HL-60 (cell line): Measurements from ENCODE around the gene PDE11A.

ENCODE experiments used
- DNase-seq, 2 experiments: peaks; one replicate each; pipeline ENCODE4 v3.0.0-alpha.2; 2010 to 2020; ENCODE audit warnings: low read depth in 1 of 2, low spot score in 1 of 2
- H3K27ac ChIP-seq: fragments of 250-450 bp; sonication (Bioruptor Pico); replicated peaks from 2 replicates; pipeline ENCODE4 v1.5.1; 2020; ENCODE audit warnings: mild to moderate bottlenecking, moderate library complexity
- H3K27me3 ChIP-seq: fragments of 250-450 bp; sonication (Bioruptor Pico); 2 replicates; pipeline ENCODE4 v1.5.1; 2021; ENCODE audit warnings: mild to moderate bottlenecking, moderate library complexity; ENCODE audit not compliant: insufficient read depth, poor library complexity, severe bottlenecking
- H3K4me3 ChIP-seq: replicated peaks from 2 replicates; pipeline ENCODE4 v1.5.1; 2011; ENCODE audit warnings: mild to moderate bottlenecking, control low read depth, low read length; ENCODE audit not compliant: insufficient read depth
- CTCF ChIP-seq: IDR thresholded peaks from one replicate; pipeline ENCODE4 v1.5.1; 2011; ENCODE audit warnings: low read length, control low read depth, inconsistent platforms; ENCODE audit not compliant: insufficient read depth
- GABPA ChIP-seq: IDR thresholded peaks from 2 replicates; pipeline ENCODE4 v1.6.1; 2012; ENCODE audit warnings: low read depth
- POLR2AphosphoS5 ChIP-seq: IDR thresholded peaks from 2 replicates; pipeline ENCODE4 v1.6.1; 2012; ENCODE audit warnings: low read depth
- REST ChIP-seq: IDR thresholded peaks from 2 replicates; pipeline ENCODE4 v1.6.1; 2012; ENCODE audit warnings: low read depth; ENCODE audit not compliant: insufficient replicate concordance
- SPI1 ChIP-seq: IDR thresholded peaks from 2 replicates; pipeline ENCODE4 v1.6.1; 2012; ENCODE audit warnings: low read depth, mild to moderate bottlenecking, borderline replicate concordance

PDE11A gene

GRCh38 chr2:177589186-177589585 is 483.4 kb downstream of the PDE11A start:
- Histone ChIP-seq H3K4me3 (no peak overlapping the region), H3K27me3 (no peaks in the 10 kb centered on the region), H3K27ac (no peak overlapping the region)
- no peak for DNase-seq
- TF ChIP-seq SPI1 (no peak), GABPA (no peak), POLR2AphosphoS5 (no peak), CTCF (no peak), REST (no peak)

- Histone ChIP-seq H3K27me3 (no peaks in the 10 kb centered on the region), H3K27ac (no peak overlapping the region), H3K4me3 (no peak overlapping the region)
- TF ChIP-seq CTCF (no peak), POLR2AphosphoS5 (no peak), SPI1 (no peak), GABPA (no peak), REST (no peak)
- no peak for DNase-seq
These were observed 483.9 kb downstream of the PDE11A start for GRCh38 chr2:177588671-177589070.

GRCh38 chr2:177587371-177587770 is 485.2 kb downstream of the PDE11A start:
- no peak overlapping the region for H3K4me3 ChIP-seq
- no peaks in the 10 kb centered on the region for H3K27me3 ChIP-seq
- no peak overlapping the region for H3K27ac ChIP-seq
- TF ChIP-seq CTCF (no peak), REST (no peak), POLR2AphosphoS5 (no peak), SPI1 (no peak)
- no peak for DNase-seq
